HEK293 (cell line): ENCODE results near the gene MPV17L2.

Experiments
- CTCF ChIA-PET: fragments of 350-600 bp; formaldehyde crosslinking; extraction: SDS; loops from one replicate; lab custom pipeline; 2021; ENCODE audit warnings: antibody characterized with exemption; lab: Yijun Ruan, JAX
- POLR2A ChIA-PET: fragments of 300-600 bp; formaldehyde crosslinking; extraction: SDS; loops from one replicate; lab custom pipeline; 2020; ENCODE audit warnings: antibody characterized with exemption, inconsistent platforms; lab: Yijun Ruan, JAX
- H3K27ac ChIP-seq: fragments of 200-500 bp; sonication (Bioruptor generic); 2 replicates; pipeline ENCODE4 v1.5.1; 2014; ENCODE audit warnings: low read depth, low read length, control low read depth, inconsistent platforms; ENCODE audit errors: extremely low read depth
- H3K36me3 ChIP-seq, 2 experiments: fragments of 200-500 bp in 1 of 2; sonication (Bioruptor generic) in 1 of 2; 1 replicate in 1 of 2; 2 replicates in 1 of 2; pipeline ENCODE4 v1.5.1; 2014 to 2017; ENCODE audit warnings: inconsistent platforms in 2 of 2, low read length in 2 of 2; ENCODE audit not compliant: control insufficient read depth in 2 of 2, insufficient read depth in 1 of 2
- H3K4me1 ChIP-seq: fragments of 200-500 bp; sonication (Bioruptor generic); 2 replicates; pipeline ENCODE4 v1.5.1; 2014; ENCODE audit warnings: mild to moderate bottlenecking, low read length, inconsistent platforms; ENCODE audit not compliant: control insufficient read depth, insufficient read depth
- H3K4me3 ChIP-seq: 2 replicates; pipeline ENCODE4 v1.5.1; 2011; ENCODE audit warnings: low read depth, mild to moderate bottlenecking, control low read depth, low read length, moderate library complexity
- H3K9me3 ChIP-seq: fragments of 200-500 bp; sonication (Bioruptor generic); 2 replicates; pipeline ENCODE4 v1.5.1; 2014; ENCODE audit warnings: low read depth, low read length, inconsistent platforms; ENCODE audit not compliant: control insufficient read depth, insufficient read depth
- BCL11B ChIP-seq: fragments of 450-650 bp; formaldehyde crosslinking; IDR thresholded peaks from 2 replicates; pipeline ENCODE4 v1.5.1; 2016; ENCODE audit warnings: low read depth, missing biosample characterization, missing genetic modification characterization
- HOXC10 ChIP-seq: sonication (generic); formaldehyde crosslinking; IDR thresholded peaks from 2 replicates; pipeline ENCODE4 v1.8.1; 2023; ENCODE audit warnings: mild to moderate bottlenecking, missing genetic modification reagents
- HOXD13 ChIP-seq: sonication (generic); formaldehyde crosslinking; IDR thresholded peaks from 2 replicates; pipeline ENCODE4 v1.8.0; 2022; ENCODE audit warnings: missing genetic modification reagents, borderline replicate concordance
- KLF17 ChIP-seq: fragments of 450-650 bp; formaldehyde crosslinking; IDR thresholded peaks from 2 replicates; pipeline ENCODE4 v1.5.1; 2016; ENCODE audit warnings: missing biosample characterization, missing genetic modification characterization
- MEIS1 ChIP-seq: sonication (generic); formaldehyde crosslinking; IDR thresholded peaks from 2 replicates; pipeline ENCODE4 v1.8.1; 2022; ENCODE audit warnings: missing genetic modification reagents, mild to moderate bottlenecking, borderline replicate concordance
- TCF7L2 ChIP-seq: IDR thresholded peaks from 2 replicates; pipeline ENCODE4 v1.6.1; 2011; ENCODE audit warnings: low read depth, mild to moderate bottlenecking, inconsistent platforms, low read length, moderate library complexity, borderline replicate concordance
- TRIM28 ChIP-seq: IDR thresholded peaks from 2 replicates; pipeline ENCODE4 v1.6.1; 2011; ENCODE audit warnings: low read length, control low read depth, borderline replicate concordance
- WT1 ChIP-seq: fragments of 450-650 bp; formaldehyde crosslinking; IDR thresholded peaks from 2 replicates; pipeline ENCODE4 v1.5.1; 2016; ENCODE audit warnings: missing biosample characterization, missing genetic modification characterization
- ZBTB20 ChIP-seq: fragments of 450-650 bp; formaldehyde crosslinking; IDR thresholded peaks from 2 replicates; pipeline ENCODE4 v1.5.1; 2016; ENCODE audit warnings: missing biosample characterization, missing genetic modification characterization
- ZBTB49 ChIP-seq: fragments of 450-650 bp; formaldehyde crosslinking; IDR thresholded peaks from 2 replicates; pipeline ENCODE4 v1.5.1; 2016; ENCODE audit warnings: missing biosample characterization, missing genetic modification characterization, low read depth
- ZNF121 ChIP-seq: fragments of 450-650 bp; formaldehyde crosslinking; IDR thresholded peaks from 2 replicates; pipeline ENCODE4 v1.5.1; 2016; ENCODE audit warnings: missing biosample characterization, missing genetic modification characterization
- ZNF138 ChIP-seq: fragments of 450-650 bp; formaldehyde crosslinking; IDR thresholded peaks from 2 replicates; pipeline ENCODE4 v1.5.1; 2016; ENCODE audit warnings: missing biosample characterization, missing genetic modification characterization, borderline replicate concordance
- ZNF146 ChIP-seq: fragments of 450-650 bp; formaldehyde crosslinking; IDR thresholded peaks from 2 replicates; pipeline ENCODE4 v1.5.1; 2016; ENCODE audit warnings: missing biosample characterization, missing genetic modification characterization
- ZNF174 ChIP-seq: fragments of 450-650 bp; formaldehyde crosslinking; IDR thresholded peaks from 2 replicates; pipeline ENCODE4 v1.5.0; 2017; ENCODE audit warnings: missing biosample characterization, mild to moderate bottlenecking, missing genetic modification characterization
- ZNF24 ChIP-seq: fragments of 450-650 bp; formaldehyde crosslinking; IDR thresholded peaks from 2 replicates; pipeline ENCODE4 v1.5.1; 2016; ENCODE audit warnings: missing biosample characterization, missing genetic modification characterization
- ZNF248 ChIP-seq: fragments of 450-650 bp; formaldehyde crosslinking; IDR thresholded peaks from 2 replicates; pipeline ENCODE4 v1.5.1; 2017; ENCODE audit warnings: missing biosample characterization, missing genetic modification characterization
- ZNF350 ChIP-seq: fragments of 450-650 bp; formaldehyde crosslinking; IDR thresholded peaks from 2 replicates; pipeline ENCODE4 v1.5.0; 2017; ENCODE audit warnings: missing biosample characterization, mild to moderate bottlenecking, missing genetic modification characterization
- ZNF416 ChIP-seq: fragments of 450-650 bp; formaldehyde crosslinking; IDR thresholded peaks from 2 replicates; pipeline ENCODE4 v1.5.1; 2016; ENCODE audit warnings: missing biosample characterization, missing genetic modification characterization
- ZNF488 ChIP-seq: fragments of 450-650 bp; formaldehyde crosslinking; IDR thresholded peaks from 2 replicates; pipeline ENCODE4 v1.5.1; 2016; ENCODE audit warnings: missing biosample characterization, missing genetic modification characterization
- ZNF521 ChIP-seq: fragments of 450-650 bp; formaldehyde crosslinking; IDR thresholded peaks from 2 replicates; pipeline ENCODE4 v1.5.1; 2017; ENCODE audit warnings: missing biosample characterization, mild to moderate bottlenecking, missing genetic modification characterization
- ZSCAN23 ChIP-seq: fragments of 450-650 bp; formaldehyde crosslinking; IDR thresholded peaks from 2 replicates; pipeline ENCODE4 v1.5.1; 2016; ENCODE audit warnings: missing biosample characterization, missing genetic modification characterization
- ZSCAN30 ChIP-seq: fragments of 450-650 bp; IDR thresholded peaks from 2 replicates; pipeline ENCODE4 v1.5.1; 2018; ENCODE audit warnings: missing biosample characterization, mild to moderate bottlenecking, missing genetic modification characterization, moderate library complexity
- TF ChIP-seq, protein P1 (sequence below): fragments of 450-650 bp; formaldehyde crosslinking; IDR thresholded peaks from 2 replicates; pipeline ENCODE4 v1.5.1; 2016; ENCODE audit warnings: missing biosample characterization, missing genetic modification characterization, borderline replicate concordance
- TF ChIP-seq, protein P2 (sequence below): fragments of 450-650 bp; formaldehyde crosslinking; optimal IDR thresholded peaks from 2 replicates; pipeline ENCODE3; 2016; ENCODE audit warnings: missing biosample characterization, mild to moderate bottlenecking, missing genetic modification characterization
- TF ChIP-seq, protein P3 (sequence below): fragments of 450-650 bp; formaldehyde crosslinking; IDR thresholded peaks from 2 replicates; pipeline ENCODE4 v1.5.1; 2016; ENCODE audit warnings: missing biosample characterization, missing genetic modification characterization

Gene MPV17L2

GRCh38 chr19:18173572-18174288 is 19.3 kb upstream of the MPV17L2 start, which contains the start of gene IFI30 (continued):
- TF ChIP-seq, protein P1, sequence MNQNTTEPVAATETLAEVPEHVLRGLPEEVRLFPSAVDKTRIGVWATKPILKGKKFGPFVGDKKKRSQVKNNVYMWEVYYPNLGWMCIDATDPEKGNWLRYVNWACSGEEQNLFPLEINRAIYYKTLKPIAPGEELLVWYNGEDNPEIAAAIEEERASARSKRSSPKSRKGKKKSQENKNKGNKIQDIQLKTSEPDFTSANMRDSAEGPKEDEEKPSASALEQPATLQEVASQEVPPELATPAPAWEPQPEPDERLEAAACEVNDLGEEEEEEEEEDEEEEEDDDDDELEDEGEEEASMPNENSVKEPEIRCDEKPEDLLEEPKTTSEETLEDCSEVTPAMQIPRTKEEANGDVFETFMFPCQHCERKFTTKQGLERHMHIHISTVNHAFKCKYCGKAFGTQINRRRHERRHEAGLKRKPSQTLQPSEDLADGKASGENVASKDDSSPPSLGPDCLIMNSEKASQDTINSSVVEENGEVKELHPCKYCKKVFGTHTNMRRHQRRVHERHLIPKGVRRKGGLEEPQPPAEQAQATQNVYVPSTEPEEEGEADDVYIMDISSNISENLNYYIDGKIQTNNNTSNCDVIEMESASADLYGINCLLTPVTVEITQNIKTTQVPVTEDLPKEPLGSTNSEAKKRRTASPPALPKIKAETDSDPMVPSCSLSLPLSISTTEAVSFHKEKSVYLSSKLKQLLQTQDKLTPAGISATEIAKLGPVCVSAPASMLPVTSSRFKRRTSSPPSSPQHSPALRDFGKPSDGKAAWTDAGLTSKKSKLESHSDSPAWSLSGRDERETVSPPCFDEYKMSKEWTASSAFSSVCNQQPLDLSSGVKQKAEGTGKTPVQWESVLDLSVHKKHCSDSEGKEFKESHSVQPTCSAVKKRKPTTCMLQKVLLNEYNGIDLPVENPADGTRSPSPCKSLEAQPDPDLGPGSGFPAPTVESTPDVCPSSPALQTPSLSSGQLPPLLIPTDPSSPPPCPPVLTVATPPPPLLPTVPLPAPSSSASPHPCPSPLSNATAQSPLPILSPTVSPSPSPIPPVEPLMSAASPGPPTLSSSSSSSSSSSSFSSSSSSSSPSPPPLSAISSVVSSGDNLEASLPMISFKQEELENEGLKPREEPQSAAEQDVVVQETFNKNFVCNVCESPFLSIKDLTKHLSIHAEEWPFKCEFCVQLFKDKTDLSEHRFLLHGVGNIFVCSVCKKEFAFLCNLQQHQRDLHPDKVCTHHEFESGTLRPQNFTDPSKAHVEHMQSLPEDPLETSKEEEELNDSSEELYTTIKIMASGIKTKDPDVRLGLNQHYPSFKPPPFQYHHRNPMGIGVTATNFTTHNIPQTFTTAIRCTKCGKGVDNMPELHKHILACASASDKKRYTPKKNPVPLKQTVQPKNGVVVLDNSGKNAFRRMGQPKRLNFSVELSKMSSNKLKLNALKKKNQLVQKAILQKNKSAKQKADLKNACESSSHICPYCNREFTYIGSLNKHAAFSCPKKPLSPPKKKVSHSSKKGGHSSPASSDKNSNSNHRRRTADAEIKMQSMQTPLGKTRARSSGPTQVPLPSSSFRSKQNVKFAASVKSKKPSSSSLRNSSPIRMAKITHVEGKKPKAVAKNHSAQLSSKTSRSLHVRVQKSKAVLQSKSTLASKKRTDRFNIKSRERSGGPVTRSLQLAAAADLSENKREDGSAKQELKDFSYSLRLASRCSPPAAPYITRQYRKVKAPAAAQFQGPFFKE, result no peak
- no peak for TF ChIP-seq TCF7L2
- TF ChIP-seq ZNF138, result no peak
- TF ChIP-seq, protein P2, sequence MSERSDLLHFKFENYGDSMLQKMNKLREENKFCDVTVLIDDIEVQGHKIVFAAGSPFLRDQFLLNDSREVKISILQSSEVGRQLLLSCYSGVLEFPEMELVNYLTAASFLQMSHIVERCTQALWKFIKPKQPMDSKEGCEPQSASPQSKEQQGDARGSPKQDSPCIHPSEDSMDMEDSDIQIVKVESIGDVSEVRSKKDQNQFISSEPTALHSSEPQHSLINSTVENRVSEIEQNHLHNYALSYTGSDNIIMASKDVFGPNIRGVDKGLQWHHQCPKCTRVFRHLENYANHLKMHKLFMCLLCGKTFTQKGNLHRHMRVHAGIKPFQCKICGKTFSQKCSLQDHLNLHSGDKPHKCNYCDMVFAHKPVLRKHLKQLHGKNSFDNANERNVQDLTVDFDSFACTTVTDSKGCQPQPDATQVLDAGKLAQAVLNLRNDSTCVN (tag by site-specific recombination), result peak; percentile 34
- no peak for TF ChIP-seq ZNF416 (tag by site-specific recombination)
- no peak for TF ChIP-seq BCL11B
- no peak for TF ChIP-seq ZNF174 (tag by site-specific recombination)
- no peak for TF ChIP-seq ZNF121 (tag by site-specific recombination)
- TF ChIP-seq WT1 (tag by site-specific recombination), result peak; percentile 33; the same call in 1 of the 2 replicates
- no peak for TF ChIP-seq ZNF146
- no peak for TF ChIP-seq ZSCAN23
- TF ChIP-seq MEIS1 (CRISPR knock-in tag), result no peak
- TF ChIP-seq, protein P3, sequence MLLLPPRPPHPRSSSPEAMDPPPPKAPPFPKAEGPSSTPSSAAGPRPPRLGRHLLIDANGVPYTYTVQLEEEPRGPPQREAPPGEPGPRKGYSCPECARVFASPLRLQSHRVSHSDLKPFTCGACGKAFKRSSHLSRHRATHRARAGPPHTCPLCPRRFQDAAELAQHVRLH (tag by site-specific recombination), result no peak
- no peak for TF ChIP-seq ZNF350 (tag by site-specific recombination)
- TF ChIP-seq ZNF521 (tag by site-specific recombination), result no peak

DNA sequence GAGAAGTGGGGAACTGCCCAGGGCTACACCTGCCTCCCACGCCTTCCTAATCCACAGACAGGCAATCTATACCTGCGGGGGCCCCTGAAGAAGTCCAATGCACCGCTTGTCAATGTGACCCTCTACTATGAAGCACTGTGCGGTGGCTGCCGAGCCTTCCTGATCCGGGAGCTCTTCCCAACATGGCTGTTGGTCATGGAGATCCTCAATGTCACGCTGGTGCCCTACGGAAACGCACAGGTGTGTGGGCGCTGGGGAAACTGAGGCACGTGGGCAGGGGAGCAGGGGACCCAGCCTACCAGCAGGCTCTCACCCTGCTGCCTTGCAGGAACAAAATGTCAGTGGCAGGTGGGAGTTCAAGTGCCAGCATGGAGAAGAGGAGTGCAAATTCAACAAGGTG is 18.0 kb upstream of the MPV17L2 start:
- Histone ChIP-seq H3K4me1 (no peaks in the 10 kb centered on the region), H3K27ac (no peak overlapping the region), H3K36me3 (peaks cover 0 to 14% of the 10 kb centered on the region in 2 experiments; a peak in 2 of 3 replicates), H3K4me3 (no peak overlapping the region), H3K9me3 (no peaks in the 10 kb centered on the region)
- ChIA-PET CTCF (interaction anchor here (0.6 to 1.5 kb wide), 3 partner anchors 14 to 159 kb away, joined by 3 to 6 read pairs (median 3); no protein-coding TSS in a partner anchor), POLR2A (no interaction called here)
- TF ChIP-seq ZSCAN30 (tag by site-specific recombination), result no peak
- no peak for TF ChIP-seq HOXC10
- no peak for TF ChIP-seq ZBTB49 (tag by site-specific recombination)
- TF ChIP-seq ZSCAN23, result no peak
- TF ChIP-seq ZBTB20 (tag by site-specific recombination), result no peak
- TF ChIP-seq ZNF24 (tag by site-specific recombination), result no peak
- TF ChIP-seq HOXD13 (CRISPR knock-in tag), result no peak
- no peak for TF ChIP-seq ZNF488 (tag by site-specific recombination)
- TF ChIP-seq TRIM28, result no peak
- no peak for TF ChIP-seq ZNF248 (tag by site-specific recombination)
- TF ChIP-seq KLF17 (tag by site-specific recombination), result no peak
- TF ChIP-seq ZNF121 (tag by site-specific recombination), result no peak
